ENCODE data around the gene ARHGAP10.

Gene ARHGAP10

DNA sequence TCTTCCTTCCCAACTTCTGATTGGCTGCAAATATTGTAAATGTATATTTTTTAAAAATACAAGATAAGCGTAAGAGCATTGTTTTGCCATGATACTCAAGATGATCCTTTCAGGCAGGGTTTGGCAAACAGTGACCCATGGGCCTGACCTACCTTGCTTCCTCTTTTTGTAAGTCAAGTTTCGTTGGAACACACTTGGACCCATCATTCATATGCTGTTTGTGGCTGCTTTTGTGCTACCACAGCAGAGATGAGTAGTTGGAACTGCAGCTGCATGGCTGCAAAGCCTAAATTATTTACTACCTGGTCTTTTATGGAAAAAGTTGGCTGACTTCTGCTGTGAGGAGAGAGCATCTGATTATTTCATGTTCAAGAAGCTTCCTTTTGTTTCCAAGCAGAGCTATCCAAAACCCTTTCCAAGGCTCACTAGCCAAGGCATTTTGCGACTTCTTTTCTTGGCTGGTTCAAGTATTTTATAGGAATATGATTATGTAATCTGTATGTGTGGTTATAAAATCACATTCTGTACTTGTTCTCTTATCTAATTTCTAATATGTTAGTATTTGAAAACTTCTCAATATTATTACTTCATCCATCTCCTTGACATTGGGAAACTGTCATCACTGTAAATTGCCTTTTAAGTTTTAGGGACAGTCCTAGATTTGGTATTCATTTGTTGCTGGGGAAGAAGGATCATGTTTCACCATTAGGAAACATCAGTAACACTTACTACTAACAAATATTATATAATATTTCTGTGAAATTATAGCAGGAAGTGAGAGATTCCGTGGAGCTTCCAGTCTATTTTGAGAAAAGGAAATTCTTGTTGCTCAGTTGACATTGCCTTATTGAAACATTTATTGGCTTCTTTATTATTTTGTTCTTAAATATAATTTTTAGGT, 109.2 kb downstream of the ARHGAP10 start:
- no peak overlapping the region for H3K4me3 ChIP-seq (ENCODE audit: low read depth, low read length)
- TF ChIP-seq, protein P1, sequence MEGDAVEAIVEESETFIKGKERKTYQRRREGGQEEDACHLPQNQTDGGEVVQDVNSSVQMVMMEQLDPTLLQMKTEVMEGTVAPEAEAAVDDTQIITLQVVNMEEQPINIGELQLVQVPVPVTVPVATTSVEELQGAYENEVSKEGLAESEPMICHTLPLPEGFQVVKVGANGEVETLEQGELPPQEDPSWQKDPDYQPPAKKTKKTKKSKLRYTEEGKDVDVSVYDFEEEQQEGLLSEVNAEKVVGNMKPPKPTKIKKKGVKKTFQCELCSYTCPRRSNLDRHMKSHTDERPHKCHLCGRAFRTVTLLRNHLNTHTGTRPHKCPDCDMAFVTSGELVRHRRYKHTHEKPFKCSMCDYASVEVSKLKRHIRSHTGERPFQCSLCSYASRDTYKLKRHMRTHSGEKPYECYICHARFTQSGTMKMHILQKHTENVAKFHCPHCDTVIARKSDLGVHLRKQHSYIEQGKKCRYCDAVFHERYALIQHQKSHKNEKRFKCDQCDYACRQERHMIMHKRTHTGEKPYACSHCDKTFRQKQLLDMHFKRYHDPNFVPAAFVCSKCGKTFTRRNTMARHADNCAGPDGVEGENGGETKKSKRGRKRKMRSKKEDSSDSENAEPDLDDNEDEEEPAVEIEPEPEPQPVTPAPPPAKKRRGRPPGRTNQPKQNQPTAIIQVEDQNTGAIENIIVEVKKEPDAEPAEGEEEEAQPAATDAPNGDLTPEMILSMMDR (IDR thresholded peaks at IDR 0.05; ENCODE audit: low read depth, low read length, missing control alignments): no peak
- DNase-seq (ENCODE audit: low read depth): no peak

DNA sequence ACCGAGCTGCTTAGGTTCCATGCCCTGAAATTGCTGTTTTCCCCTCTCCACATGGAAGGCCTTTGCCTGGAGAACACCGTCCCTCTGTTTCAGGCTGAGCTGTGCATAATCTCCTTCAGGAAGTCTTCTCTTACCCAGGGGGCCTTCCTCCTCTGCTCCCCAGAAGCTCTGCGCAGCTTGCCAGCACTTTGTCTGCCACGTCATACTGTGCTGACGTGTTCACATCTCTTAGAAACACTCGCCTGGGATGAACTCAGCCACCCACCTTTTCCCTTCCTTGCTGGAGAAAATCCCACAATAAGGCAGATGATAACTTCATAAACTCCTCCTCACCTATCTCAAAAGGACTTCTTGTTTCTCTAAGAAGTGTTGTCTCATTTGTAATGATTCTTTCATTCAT, 110.7 kb downstream of the ARHGAP10 start:
- TF ChIP-seq, protein P1 (IDR thresholded peaks at IDR 0.05; ENCODE audit: low read depth, low read length, missing control alignments): no peak
- no peak overlapping the region for H3K4me3 ChIP-seq (ENCODE audit: low read depth, low read length)
- DNase-seq (ENCODE audit: low read depth): no peak

DNA sequence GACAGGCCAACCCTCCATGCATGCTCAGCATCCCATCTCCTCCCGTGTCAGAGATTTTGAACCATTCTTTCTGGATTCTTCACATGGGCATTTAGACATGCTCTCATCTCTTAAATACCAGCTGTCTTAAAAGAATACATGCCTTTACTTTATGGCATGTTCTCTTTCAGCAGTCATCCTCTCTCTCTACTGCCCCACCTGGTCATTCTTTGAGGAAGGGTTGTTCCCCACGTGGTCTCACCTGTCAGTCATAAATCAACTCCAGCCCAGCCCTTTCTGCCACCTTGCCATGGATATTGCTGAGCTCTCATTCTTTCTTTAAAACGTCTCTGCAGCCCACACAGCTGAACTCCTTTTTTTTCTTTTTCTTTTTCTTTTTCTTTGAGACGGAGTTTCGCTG, 111.3 kb downstream of the ARHGAP10 start:
- DNase-seq (ENCODE audit: low read depth): no peak
- TF ChIP-seq, protein P1 (IDR thresholded peaks at IDR 0.05; ENCODE audit: low read depth, low read length, missing control alignments): peak; percentile 47
- no peak overlapping the region for H3K4me3 ChIP-seq (ENCODE audit: low read depth, low read length)

DNA sequence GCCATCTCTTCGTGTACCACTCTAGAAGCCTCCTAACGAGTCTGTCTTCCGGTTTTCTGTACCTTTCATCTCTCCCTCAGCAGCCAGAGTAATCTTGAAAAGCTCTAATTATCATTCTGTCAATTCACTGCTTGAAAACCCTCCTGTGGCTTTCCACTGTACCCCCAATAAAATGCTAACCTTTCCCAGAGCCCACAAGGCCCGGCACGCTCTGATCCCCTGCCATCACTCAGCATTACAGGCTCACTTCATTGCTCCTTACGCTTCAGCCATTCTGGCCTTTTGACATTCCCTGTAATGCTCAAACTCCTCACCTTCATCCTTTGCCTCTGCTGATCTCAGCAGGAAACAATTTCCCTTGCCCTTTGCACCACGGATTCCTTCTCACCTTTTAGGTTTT, 112.9 kb downstream of the ARHGAP10 start:
- H3K4me3 ChIP-seq (ENCODE audit: low read depth, low read length): no peak overlapping the region
- TF ChIP-seq, protein P1 (IDR thresholded peaks at IDR 0.05; ENCODE audit: low read depth, low read length, missing control alignments): no peak
- DNase-seq (ENCODE audit: low read depth): no peak

DNA sequence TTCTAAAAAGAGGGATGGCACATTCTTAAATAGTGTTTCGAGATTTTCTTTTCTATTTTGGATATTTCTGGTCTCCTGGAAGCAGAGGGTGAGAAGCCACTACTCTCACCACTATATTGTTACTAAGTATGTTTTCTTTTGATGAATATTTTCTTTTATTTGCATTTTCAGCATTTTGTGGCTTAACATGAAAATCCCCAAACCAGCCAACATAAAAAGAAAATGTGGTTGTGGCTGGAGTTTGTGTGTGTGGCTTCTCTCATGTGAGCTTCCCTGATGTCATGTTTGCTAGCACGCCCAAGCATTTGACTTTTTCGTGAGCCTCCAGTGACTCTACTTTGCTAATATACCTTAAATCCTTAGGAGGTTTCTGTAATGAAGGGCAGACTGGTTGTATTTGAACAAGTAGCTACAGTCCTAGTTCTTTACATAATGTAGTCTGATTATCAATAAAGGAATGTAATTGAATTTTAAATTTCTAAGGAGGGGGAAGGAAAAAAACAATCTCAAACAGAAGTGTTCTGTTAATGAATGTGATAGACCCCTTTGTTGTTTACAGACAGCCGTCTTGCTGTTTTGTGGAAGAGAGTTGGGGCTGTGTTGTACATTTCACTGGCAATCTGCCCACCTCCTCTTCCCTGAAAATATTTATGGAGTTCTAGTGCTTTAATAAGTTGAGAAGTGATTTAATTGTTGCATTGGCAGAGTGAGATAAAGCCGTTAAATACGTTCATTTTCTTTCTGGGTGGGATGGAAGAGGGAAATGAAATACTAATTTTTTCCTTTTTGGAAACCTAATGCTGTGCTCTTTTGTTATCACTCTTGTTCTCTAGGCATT, 114.6 kb downstream of the ARHGAP10 start:
- DNase-seq (ENCODE audit: low read depth): peak; percentile 41
- TF ChIP-seq, protein P1 (IDR thresholded peaks at IDR 0.05; ENCODE audit: low read depth, low read length, missing control alignments): no peak
- H3K4me3 ChIP-seq (ENCODE audit: low read depth, low read length): no peak overlapping the region

DNA sequence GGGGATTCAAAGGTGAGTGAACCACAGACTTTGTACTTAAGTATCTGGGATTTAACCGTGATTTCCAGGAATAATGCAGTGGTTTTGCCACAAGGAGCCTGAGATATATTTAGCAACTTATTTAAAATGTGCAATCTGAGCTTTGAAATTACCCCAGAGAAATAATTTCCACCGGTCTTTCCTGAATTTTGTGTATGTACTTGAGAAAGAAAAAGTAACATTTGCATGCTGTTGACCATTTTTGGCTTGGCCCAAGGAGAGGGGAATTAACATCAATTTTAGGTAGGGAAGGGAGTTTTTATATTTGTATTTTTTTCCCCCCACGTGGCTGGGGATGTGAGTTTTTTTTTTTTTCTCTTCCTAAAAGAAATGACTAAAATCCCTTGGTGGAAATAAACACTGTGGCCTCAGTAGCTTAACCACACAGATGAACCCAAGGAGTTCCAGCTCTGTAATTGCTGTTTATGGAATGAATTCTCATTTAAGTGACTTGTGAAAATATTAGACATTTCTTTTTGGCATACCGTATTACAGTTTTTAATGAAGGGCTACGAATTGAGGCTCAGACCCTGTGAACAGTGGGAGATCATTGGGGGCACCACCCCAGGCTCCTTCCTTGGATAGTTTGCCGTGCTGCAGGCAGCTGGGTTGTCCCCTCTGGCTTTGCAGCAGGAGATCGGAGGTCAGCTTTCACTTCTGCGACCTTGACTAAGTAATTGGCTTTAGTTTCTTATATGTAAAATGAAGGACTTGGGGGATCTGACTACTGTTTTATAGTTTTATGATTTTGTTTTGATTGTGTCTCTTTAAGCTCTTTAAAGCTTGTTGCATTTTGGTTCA, 116.1 kb downstream of the ARHGAP10 start:
- TF ChIP-seq, protein P1 (IDR thresholded peaks at IDR 0.05; ENCODE audit: low read depth, low read length, missing control alignments): no peak
- no peak for DNase-seq (ENCODE audit: low read depth)
- no peak overlapping the region for H3K4me3 ChIP-seq (ENCODE audit: low read depth, low read length)
